HG03039 (cell line): ENCODE data around the gene PDPK1.

Experiments used
- ATAC-seq: cut with Tn5 transposase; IDR thresholded peaks from one replicate; pipeline ENCODE4 v1.9.1; 2021; ENCODE audit warnings: mild to moderate bottlenecking, moderate library complexity; ENCODE audit not compliant: unreplicated experiment

The PDPK1 gene

GRCh38 chr16:2505695-2506094 is 32.1 kb upstream of the PDPK1 start:
- no peak for ATAC-seq

DNA sequence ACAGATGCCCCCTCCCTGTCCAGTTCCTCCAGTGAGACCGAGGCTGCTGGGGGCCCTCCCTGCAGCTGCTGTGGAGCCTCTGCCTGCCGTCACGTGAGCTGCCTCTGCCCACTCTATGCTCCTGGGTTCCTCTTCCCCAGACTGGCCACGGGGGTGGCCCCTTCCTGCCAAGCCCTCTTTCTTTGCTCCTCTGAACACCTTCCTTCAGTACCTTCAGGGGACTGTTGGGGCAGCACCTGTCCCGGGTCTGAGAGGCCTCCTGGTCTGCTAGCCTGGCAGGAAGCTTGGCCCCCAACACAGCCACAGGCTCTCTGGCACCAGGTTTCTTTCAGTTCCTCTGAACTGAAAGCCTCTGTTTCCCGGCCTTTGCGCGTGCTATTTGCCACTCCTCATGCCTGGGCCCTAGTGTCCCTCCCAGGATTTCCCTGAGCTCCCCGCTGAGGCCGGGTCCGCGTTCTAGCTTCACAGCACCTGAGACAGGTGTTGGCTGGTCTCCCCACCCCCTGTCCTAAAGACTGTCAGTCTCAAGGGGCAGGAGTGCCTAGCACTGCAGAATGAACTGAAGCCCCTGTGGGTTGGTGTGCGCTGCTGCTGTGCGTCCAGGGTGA is 30.7 kb upstream of the PDPK1 start:
- ATAC-seq, result no peak

GRCh38 chr16:2507665-2508064 is 30.2 kb upstream of the PDPK1 start:
- no peak for ATAC-seq

DNA sequence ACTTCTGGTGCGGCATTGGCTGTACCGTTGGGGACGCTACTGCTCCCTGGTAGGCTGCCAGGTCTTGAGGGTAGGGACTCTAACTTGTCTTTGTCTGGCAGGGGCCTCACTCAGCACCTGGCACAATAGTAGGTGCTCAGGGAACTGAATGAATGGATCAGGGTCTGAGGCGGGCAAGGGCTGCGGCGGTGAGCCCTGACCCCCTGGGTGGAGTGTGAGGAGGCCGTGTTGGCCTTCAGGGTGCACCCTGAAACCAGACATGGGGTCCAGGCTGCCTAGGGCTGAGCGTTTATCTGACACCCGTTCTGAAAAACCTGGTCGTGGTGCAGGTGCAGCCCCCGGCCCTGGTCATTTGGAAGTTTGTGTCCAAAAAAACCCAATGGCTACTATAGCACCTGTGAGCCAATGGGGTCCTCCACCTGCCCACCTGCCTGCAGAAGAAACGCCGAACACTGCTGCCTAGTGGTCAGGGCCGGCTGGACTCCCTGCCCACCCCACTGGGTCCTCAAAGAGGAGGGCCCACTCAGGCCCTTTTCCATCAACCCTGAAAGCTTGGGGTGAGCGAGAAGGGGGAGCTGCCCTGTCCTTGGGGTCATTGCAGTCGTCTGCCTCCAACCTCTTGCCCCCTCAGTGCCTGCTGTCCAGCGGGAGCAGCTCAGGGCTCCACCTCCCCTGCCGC is 29.0 kb upstream of the PDPK1 start:
- no peak for ATAC-seq

- ATAC-seq, result no peak
Observed at GRCh38 chr16:2511128-2511800, 26.6 kb upstream of the PDPK1 start.

- no peak for ATAC-seq
Observed at GRCh38 chr16:2511996-2512734, 25.7 kb upstream of the PDPK1 start.

- ATAC-seq, result no peak
Observed at GRCh38 chr16:2512735-2513404, 25.0 kb upstream of the PDPK1 start.

DNA sequence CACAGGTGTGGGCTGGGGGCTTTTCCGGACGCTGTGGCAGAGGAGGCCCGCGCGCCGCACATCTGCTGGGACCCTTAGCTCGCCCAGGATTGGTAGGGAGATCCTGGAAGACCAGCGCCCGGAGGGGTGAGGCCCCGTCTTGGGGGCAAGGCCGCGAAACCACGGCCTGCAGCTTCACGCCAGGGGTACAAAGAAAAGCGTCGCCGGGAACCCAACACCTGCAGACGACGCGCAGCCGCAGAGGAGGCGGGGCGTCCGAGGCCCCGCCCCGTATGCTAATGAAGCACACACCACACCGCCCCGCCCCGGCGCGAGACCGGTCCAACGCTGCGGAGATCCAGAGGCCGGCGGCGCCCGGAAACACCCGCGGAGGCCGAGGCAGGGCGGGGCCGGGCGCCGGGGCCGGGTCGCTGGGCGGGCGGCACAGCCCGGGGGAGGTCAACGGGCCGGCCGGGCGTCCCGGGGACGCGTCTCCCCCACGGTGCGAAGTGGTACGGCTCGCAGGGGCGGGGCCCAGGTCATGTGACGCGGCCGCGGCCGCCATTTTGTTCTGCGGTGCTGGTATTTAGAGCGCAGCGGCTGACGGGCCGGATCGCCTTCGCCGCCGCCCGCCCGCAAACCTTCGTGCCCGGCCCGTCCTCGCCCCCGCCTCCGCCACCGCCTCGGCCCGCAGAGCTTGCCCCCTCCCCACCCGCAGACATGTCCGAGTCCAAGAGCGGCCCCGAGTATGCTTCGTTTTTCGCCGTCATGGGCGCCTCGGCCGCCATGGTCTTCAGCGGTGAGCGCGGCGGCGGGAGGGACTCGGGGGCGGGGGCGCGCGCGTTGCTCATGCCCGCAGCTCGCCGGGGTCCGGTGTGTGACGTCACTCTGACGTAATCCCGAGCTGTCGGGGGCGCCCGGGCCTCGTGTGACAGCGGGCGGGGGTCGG is 24.2 kb upstream of the PDPK1 start, which contains the start of gene ATP6V0C:
TSS of gene ATP6V0C (plus strand) at position 548 of the 928 bp plus-strand sequence. CDS start at position 700, 152 bp downstream.
- ATAC-seq, result peak; percentile 66

- peak; percentile 5 for ATAC-seq
Observed at GRCh38 chr16:2514333-2515179, 23.3 kb upstream of the PDPK1 start.

GRCh38 chr16:2515180-2515851 is 22.5 kb upstream of the PDPK1 start:
- no peak for ATAC-seq

DNA sequence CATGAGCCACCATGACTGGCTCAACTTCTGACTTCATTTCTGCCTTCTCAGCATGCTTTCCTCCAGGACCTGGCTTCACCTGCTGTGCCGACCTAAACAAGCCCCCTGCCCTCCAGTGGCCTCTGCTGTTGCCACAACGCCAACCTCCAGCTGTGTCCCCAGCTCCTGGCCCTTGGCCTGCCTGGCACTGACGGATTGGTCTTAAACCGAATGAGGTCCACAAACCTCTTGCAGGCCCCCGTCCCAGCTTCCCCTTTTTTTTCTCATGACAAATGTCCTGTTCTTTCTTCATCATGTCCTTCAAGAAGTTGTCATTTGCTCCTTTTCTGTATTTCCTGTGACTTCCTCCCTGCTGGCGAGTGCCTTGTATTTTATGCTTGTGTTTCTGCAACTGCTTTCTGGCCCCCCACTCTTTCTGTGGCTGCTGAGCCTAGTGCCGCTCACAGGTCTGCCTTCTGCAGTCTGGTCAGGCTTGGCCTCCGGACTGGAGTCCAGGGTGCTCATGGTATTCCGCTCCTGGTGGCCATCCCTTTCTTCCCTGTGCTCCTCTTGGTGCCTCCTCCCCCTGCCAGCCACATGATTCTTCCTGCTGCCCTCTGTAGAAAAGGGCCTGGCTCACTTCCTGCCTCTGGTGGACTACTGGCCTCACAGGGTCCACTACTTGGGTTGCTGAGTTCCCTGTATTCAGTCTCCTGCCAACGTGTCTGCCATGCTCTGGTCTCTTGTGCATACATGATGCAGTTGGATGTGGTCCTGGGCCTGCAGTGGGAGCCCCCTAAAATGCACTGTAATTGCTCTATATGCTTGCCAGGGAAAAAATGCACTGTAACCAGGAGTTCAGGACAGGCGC is 21.2 kb upstream of the PDPK1 start:
- no peak for ATAC-seq

- ATAC-seq, result no peak
Observed at GRCh38 chr16:2517954-2518605, 19.7 kb upstream of the PDPK1 start.

DNA sequence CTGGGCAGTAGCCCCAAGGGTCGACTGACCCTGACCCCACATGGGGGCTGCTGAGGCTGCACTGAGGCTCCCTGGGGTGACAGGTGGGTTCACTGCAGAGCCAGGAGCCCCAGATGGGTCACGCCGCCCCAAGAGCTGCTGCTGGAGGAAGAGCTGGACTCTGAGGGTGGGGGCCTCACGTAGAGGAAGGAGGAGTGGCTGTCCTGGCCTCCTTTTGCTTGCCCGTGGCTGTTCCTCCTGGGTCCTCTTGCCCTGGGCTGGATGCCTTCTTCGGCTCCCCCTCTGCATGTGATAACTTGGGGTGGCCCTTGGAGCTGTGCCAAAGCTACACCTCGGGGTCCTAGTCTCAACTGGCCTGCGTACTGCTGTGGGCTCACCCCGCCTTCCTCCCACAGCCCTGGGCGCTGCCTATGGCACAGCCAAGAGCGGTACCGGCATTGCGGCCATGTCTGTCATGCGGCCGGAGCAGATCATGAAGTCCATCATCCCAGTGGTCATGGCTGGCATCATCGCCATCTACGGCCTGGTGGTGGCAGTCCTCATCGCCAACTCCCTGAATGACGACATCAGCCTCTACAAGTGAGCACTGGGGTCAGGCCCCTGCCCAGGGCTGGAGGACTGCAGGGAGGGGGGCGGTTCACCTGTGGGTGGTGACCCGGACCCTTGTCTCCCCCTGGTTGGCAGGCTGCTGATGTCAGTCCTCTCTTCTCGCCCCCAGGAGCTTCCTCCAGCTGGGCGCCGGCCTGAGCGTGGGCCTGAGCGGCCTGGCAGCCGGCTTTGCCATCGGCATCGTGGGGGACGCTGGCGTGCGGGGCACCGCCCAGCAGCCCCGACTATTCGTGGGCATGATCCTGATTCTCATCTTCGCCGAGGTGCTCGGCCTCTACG is 18.8 kb upstream of the PDPK1 start:
- no peak for ATAC-seq

DNA sequence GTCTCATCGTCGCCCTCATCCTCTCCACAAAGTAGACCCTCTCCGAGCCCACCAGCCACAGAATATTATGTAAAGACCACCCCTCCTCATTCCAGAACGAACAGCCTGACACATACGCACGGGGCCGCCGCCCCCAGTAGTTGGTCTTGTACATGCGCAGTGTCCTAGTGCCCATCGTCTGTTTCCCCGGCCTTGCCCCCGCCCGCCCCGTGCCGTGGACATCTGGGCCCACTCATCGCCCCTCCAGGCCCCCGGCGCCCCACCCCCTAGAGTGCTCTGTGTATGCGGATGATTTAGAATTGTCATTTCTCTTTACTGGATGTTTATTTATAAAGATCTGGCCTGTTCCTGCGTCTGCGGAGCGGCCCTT is 18.1 kb upstream of the PDPK1 start:
- ATAC-seq, result no peak

DNA sequence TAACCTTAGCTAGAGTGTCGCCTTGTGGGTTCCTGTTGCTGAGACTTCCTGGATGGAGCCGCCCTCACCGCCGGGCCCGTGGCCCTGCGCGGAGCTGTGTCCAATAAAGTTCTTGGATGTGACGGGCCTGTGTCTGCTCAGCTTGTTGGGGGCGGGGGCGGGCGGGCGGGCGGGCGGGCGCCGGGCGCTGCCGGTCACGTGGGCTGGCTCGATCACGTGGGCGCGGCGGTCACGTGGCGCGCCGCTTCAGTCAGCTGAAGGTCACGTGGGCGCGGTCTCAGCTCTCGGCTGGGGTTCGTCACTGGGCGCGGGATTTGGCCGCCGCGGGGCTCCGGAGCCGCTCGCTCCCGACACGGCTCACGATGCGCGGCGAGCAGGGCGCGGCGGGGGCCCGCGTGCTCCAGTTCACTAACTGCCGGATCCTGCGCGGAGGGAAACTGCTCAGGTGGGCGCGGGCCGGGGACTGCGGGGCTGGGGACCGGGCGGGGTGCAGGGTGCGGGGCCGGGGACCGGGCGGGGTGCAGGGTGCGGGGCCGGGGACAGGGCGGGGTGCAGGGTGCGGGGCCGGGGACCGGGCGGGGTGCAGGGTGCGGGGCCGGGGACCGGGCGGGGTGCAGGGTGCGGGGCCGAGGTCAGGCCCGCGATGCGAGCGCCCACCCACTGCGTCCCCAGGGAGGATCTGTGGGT is 17.6 kb upstream of the PDPK1 start, which contains the start of gene AMDHD2:
TSS of gene AMDHD2 (plus strand) at position 275 of the 687 bp plus-strand sequence. CDS start at position 363, 88 bp downstream.
- no peak for ATAC-seq
